Panc1 (cell line): ENCODE data around the gene RBP4. TPM values are rescaled to one million over a fixed set of nuclear protein-coding genes. Genes with fewer than 3 reads are reported as not detected.

Experiments used
- ATAC-seq: fragments of 200-7000 bp; cut with Tn5 transposase; 2 replicates; pipeline ENCODE4 v1.9.1; 2020; ENCODE audit warnings: mild to moderate bottlenecking, moderate library complexity
- BruUV-seq: library from RNA; stranded (reverse); fragments of 400-500 nt; replicated peaks from 2 replicates; lab custom pipeline; 2021; lab: Mats Ljungman, UMichigan
- CTCF ChIA-PET: fragments of 300-600 bp; sonication (Branson Sonifier 250); formaldehyde crosslinking; loops from one replicate; lab custom pipeline; 2022; ENCODE audit warnings: antibody characterized with exemption; lab: Charles Lee
- POLR2A ChIA-PET: fragments of 300-600 bp; sonication (Branson Sonifier 250); formaldehyde crosslinking; loops from one replicate; lab custom pipeline; 2022; ENCODE audit warnings: antibody characterized with exemption; lab: Charles Lee
- DNase-seq: peaks from one replicate; pipeline ENCODE4 v3.0.0-alpha.2; 2010; ENCODE audit warnings: low read depth, low spot score
- H3K27ac ChIP-seq: 2 replicates; pipeline ENCODE4 v1.5.1; 2011; ENCODE audit warnings: mild to moderate bottlenecking, low read length, inconsistent platforms
- H3K27me3 ChIP-seq: fragments of 200-500 bp; sonication (Bioruptor generic); 2 replicates; pipeline ENCODE4 v1.6.0; 2014; ENCODE audit warnings: low read length, inconsistent platforms; ENCODE audit not compliant: control insufficient read depth, insufficient read depth
- H3K36me3 ChIP-seq: fragments of 200-500 bp; sonication (Bioruptor generic); 2 replicates; pipeline ENCODE4 v1.5.1; 2014; ENCODE audit warnings: inconsistent platforms, mild to moderate bottlenecking, low read length, moderate library complexity; ENCODE audit not compliant: control insufficient read depth, insufficient read depth
- H3K4me1 ChIP-seq: 2 replicates; pipeline ENCODE4 v1.5.1; 2011; ENCODE audit warnings: inconsistent platforms, mild to moderate bottlenecking, low read length, moderate library complexity; ENCODE audit not compliant: control insufficient read depth, insufficient read depth
- H3K4me3 ChIP-seq, 2 experiments: 2 replicates each; pipeline ENCODE4 v1.5.1; 2011 to 2012; ENCODE audit warnings: low read depth in 2 of 2, low read length in 2 of 2, mild to moderate bottlenecking in 2 of 2, inconsistent platforms in 1 of 2, moderate library complexity in 1 of 2
- H3K9me3 ChIP-seq: fragments of 200-500 bp; sonication (Bioruptor generic); 2 replicates; pipeline ENCODE4 v1.5.1; 2014; ENCODE audit warnings: low read depth, mild to moderate bottlenecking, inconsistent platforms, low read length, moderate library complexity; ENCODE audit not compliant: control insufficient read depth, insufficient read depth
- CTCF ChIP-seq: fragments of 450-650 bp; IDR thresholded peaks from 2 replicates; pipeline ENCODE4 v1.5.1; 2017; ENCODE audit warnings: mild to moderate bottlenecking
- POLR2AphosphoS5 ChIP-seq: IDR thresholded peaks from 2 replicates; pipeline ENCODE4 v1.6.1; 2012; ENCODE audit warnings: mild to moderate bottlenecking, low read depth, low read length, moderate library complexity
- REST ChIP-seq, 2 experiments: IDR thresholded peaks; 2 replicates each; pipeline ENCODE4 v1.6.1; 2011 to 2012; ENCODE audit warnings: low read depth in 2 of 2, control low read depth in 1 of 2, low read length in 1 of 2, mild to moderate bottlenecking in 1 of 2, moderate library complexity in 1 of 2; ENCODE audit not compliant: insufficient read depth in 1 of 2
- SIN3A ChIP-seq: IDR thresholded peaks from 2 replicates; pipeline ENCODE4 v1.6.1; 2012; ENCODE audit warnings: low read depth, mild to moderate bottlenecking, low read length, moderate library complexity, borderline replicate concordance; ENCODE audit not compliant: insufficient read depth
- TCF7L2 ChIP-seq: IDR thresholded peaks from 2 replicates; pipeline ENCODE4 v1.6.1; 2011; ENCODE audit warnings: mild to moderate bottlenecking, low read depth, low read length, inconsistent platforms
- in situ Hi-C: cut with HindIII; loops from 2 replicates; pipeline ENCODE4 v1.10.0; 2016; ENCODE audit warnings: low sequenced_read_pairs, low pct_unique_long_range_greater_than_20kb
- intact Hi-C: fragments of 100-400 bp; cut with micrococcal nuclease; formaldehyde crosslinking; loops from one replicate; pipeline ENCODE4 v1.10.0; 2022; ENCODE audit not compliant: unreplicated experiment
- total RNA-seq: library from RNA; stranded (reverse); gene quantifications from one replicate; pipeline ENCODE4 v1.2.1, GENCODE V29; 2021; ENCODE audit not compliant: unreplicated experiment

RBP4 gene
- total RNA-seq, 1 experiment from 2014 or later = 6.9 TPM

GRCh38 chr10:93630625-93631557 is 29.9 kb upstream of the RBP4 start:
- no peaks in the 10 kb centered on the region for H3K4me1 ChIP-seq
- ChIA-PET CTCF (no interaction called here), POLR2A (no interaction called here)
- BruUV-seq = no TSS peak
- intact Hi-C loops = no loop called here
- TF ChIP-seq SIN3A (no peak), CTCF (no peak), POLR2AphosphoS5 (no peak), REST (IDR thresholded peaks at IDR 0.05; ENCODE audit: insufficient read depth in 1 of 2, low read depth in 2 of 2, low read length in 1 of 2) (no peak), TCF7L2 (no peak)
- DNase-seq = no peak
- no peaks in the 10 kb centered on the region for H3K9me3 ChIP-seq
- H3K27ac ChIP-seq = no peak overlapping the region
- ATAC-seq = peak; percentile 40; the same call in 1 of the 2 replicates
- H3K4me3 ChIP-seq = no peak overlapping the region
- in situ Hi-C loops = no loop called here
- 0 out of 2 replicates have a peak, but pooled peaks cover 2% of the 10 kb centered on the region for H3K27me3 ChIP-seq
- H3K36me3 ChIP-seq = no peaks in the 10 kb centered on the region

- ATAC-seq (peak; percentile 39; the same call in 1 of the 2 replicates), DNase-seq (no peak)
- in situ Hi-C loops = no loop called here
- intact Hi-C loops = no loop called here
- H3K4me1 ChIP-seq = no peaks in the 10 kb centered on the region
- TF ChIP-seq CTCF (no peak), REST (IDR thresholded peaks at IDR 0.05; ENCODE audit: insufficient read depth in 1 of 2, low read depth in 2 of 2, low read length in 1 of 2) (no peak), POLR2AphosphoS5 (no peak), SIN3A (no peak), TCF7L2 (no peak)
- H3K4me3 ChIP-seq = no peak overlapping the region
- CTCF ChIA-PET = no interaction called here
- H3K36me3 ChIP-seq = no peaks in the 10 kb centered on the region
- no peak overlapping the region for H3K27ac ChIP-seq
- H3K27me3 ChIP-seq = peaks cover 2% of the 10 kb centered on the region; the same call in 1 of the 2 replicates
- BruUV-seq = no TSS peak
- H3K9me3 ChIP-seq = no peaks in the 10 kb centered on the region
- POLR2A ChIA-PET = no interaction called here
Measured at GRCh38 chr10:93629647-93630305, 28.7 kb upstream of the RBP4 start.
